ENCODE results near the gene KSR2. TPM values are rescaled to one million over a fixed set of nuclear protein-coding genes. Genes with fewer than 3 reads are reported as not detected.

The KSR2 gene
- total and polyA plus RNA-seq, 2 of the 4 experiments (the other 2 are of a cell fraction), result not detected

- H3K9ac ChIP-seq (ENCODE audit: low read depth, low read length), result no peak overlapping the region
- H3K14ac ChIP-seq (replicated peaks; ENCODE audit: low read depth, low read length), result no peak overlapping the region
- no peak overlapping the region for H3K27ac ChIP-seq (ENCODE audit: insufficient read depth, low read length)
- no peaks in the 10 kb centered on the region for H3K79me1 ChIP-seq (ENCODE audit: low read depth in 1 of 2, low read length in 2 of 2)
- no peak overlapping the region for H2BK5ac ChIP-seq (ENCODE audit: low read depth, low read length, poor library complexity, severe bottlenecking)
- no peaks in the 10 kb centered on the region for H3K9me1 ChIP-seq (ENCODE audit: insufficient read depth, low read length)
- no peak overlapping the region for H3K4ac ChIP-seq (ENCODE audit: low read depth, low read length)
- no TSS peak for BruUV-seq (replicated peaks)
- H2BK120ac ChIP-seq (ENCODE audit: low read depth, low read length), result no peak overlapping the region
- TF ChIP-seq NFE2L2 (IDR thresholded peaks at IDR 0.05; ENCODE audit: low read depth, low read length) (no peak), CTCF (conservative IDR thresholded peaks at IDR 0.05; ENCODE audit: low read depth, low read length) (no peak), ELK1 (IDR thresholded peaks at IDR 0.05; ENCODE audit: borderline replicate concordance, low read depth, low read length) (no peak), RCOR1 (IDR thresholded peaks at IDR 0.05; ENCODE audit: insufficient replicate concordance, low read length) (no peak), MAZ (IDR thresholded peaks at IDR 0.05; ENCODE audit: borderline replicate concordance, low read depth, low read length) (no peak), MAFK (IDR thresholded peaks at IDR 0.05; ENCODE audit: low read depth, low read length) (no peak), SMC3 (IDR thresholded peaks at IDR 0.05; ENCODE audit: low read depth, low read length) (no peak), CHD1 (IDR thresholded peaks at IDR 0.05; ENCODE audit: low read depth, low read length) (no peak), POLR2A (IDR thresholded peaks at IDR 0.05; ENCODE audit: low read depth, low read length) (no peak), MXI1 (IDR thresholded peaks at IDR 0.05; ENCODE audit: borderline replicate concordance, low read depth, low read length) (no peak), RFX5 (IDR thresholded peaks at IDR 0.05; ENCODE audit: low read depth, low read length) (no peak)
- H2AK9ac ChIP-seq (replicated peaks; ENCODE audit: low read depth, low read length, poor library complexity), result no peak overlapping the region
- no peak overlapping the region for H3K4me2 ChIP-seq (ENCODE audit: low read depth, low read length)
- H2BK15ac ChIP-seq (ENCODE audit: low read depth, low read length), result no peak overlapping the region
- H3K4me1 ChIP-seq (ENCODE audit: control insufficient read depth, insufficient read depth, low read length), result no peaks in the 10 kb centered on the region
- in situ Hi-C loops (cut with MboI; ENCODE audit: low sequenced_read_pairs) (no loop called here), intact Hi-C loops (cut with micrococcal nuclease) (no loop called here), dilution Hi-C loops (cut with HindIII; ENCODE audit: low sequenced_read_pairs, unreplicated experiment) (no loop called here)
- DNase-seq (no peak), ATAC-seq (ENCODE audit: low read depth) (no peak)
- 29% methylated on average over 1 of the region's 2 CpGs; no CpG with 5 or more reads in 1 of the 2 experiments for WGBS, 2 experiments (ENCODE audit: extremely low coverage in 2 of 2, insufficient read length in 1 of 2)
- POLR2A ChIA-PET (ENCODE audit: unreplicated experiment), result no interaction called here
- no peaks in the 10 kb centered on the region for H4K20me1 ChIP-seq (ENCODE audit: insufficient read depth, low read length)
- CTCF ChIA-PET, result no interaction called here
- H4K5ac ChIP-seq (ENCODE audit: low read depth, low read length), result no peak overlapping the region
- no peak overlapping the region for H2AK5ac ChIP-seq (ENCODE audit: low read depth, low read length)
- peaks cover 13% of the 10 kb centered on the region for H3K27me3 ChIP-seq (ENCODE audit: control insufficient read depth, insufficient read depth, low read length)
- H3K9me3 ChIP-seq (ENCODE audit: control insufficient read depth, insufficient read depth, low read length), result no peaks in the 10 kb centered on the region; the same call in 1 of the 2 replicates
- H3K18ac ChIP-seq (ENCODE audit: low read depth, low read length), result no peak overlapping the region
- no peak overlapping the region for H3K23ac ChIP-seq (ENCODE audit: low read depth, low read length)
- no peaks in the 10 kb centered on the region for H3K36me3 ChIP-seq (ENCODE audit: control insufficient read depth, insufficient read depth, low read length)
- H4K8ac ChIP-seq (ENCODE audit: low read depth in 2 of 2, low read length in 2 of 2), result no peak overlapping the region
- H3K56ac ChIP-seq (ENCODE audit: extremely low read depth, insufficient read depth, low read length), result no peak overlapping the region
- H2BK20ac ChIP-seq (ENCODE audit: low read depth, low read length), result no peak overlapping the region
- no peak overlapping the region for H3K4me3 ChIP-seq (ENCODE audit: insufficient read depth, low read depth, low read length)
- no peak overlapping the region for H4K91ac ChIP-seq (ENCODE audit: insufficient read depth, low read depth, low read length)
- H2AFZ ChIP-seq (replicated peaks; ENCODE audit: low read length, poor library complexity), result no peak overlapping the region
Measured at GRCh38 chr12:117972301-117972700, 3.5 kb upstream of the KSR2 start.

Measured in IMR-90 (cell line).